Ishikawa (cell line): ENCODE data around the gene NCK2.

ENCODE experiments used
- CEBPB ChIP-seq: IDR thresholded peaks from 2 replicates; pipeline ENCODE4 v1.6.1; 2012
- CREB1 ChIP-seq: IDR thresholded peaks from 2 replicates; pipeline ENCODE4 v1.6.1; 2012; ENCODE audit warnings: low read depth
- EP300 ChIP-seq: IDR thresholded peaks from 2 replicates; pipeline ENCODE4 v1.6.1; 2012; ENCODE audit warnings: borderline replicate concordance
- MAX ChIP-seq: IDR thresholded peaks from 2 replicates; pipeline ENCODE4 v1.6.1; 2012
- NFIC ChIP-seq: IDR thresholded peaks from 2 replicates; pipeline ENCODE4 v1.6.1; 2012
- RAD21 ChIP-seq: IDR thresholded peaks from 2 replicates; pipeline ENCODE4 v1.6.1; 2012; ENCODE audit warnings: low read depth
- REST ChIP-seq: IDR thresholded peaks from 2 replicates; pipeline ENCODE4 v1.6.1; 2012; ENCODE audit warnings: low read depth, mild to moderate bottlenecking
- TAF1 ChIP-seq: IDR thresholded peaks from 2 replicates; pipeline ENCODE4 v1.6.1; 2012; ENCODE audit warnings: low read depth, mild to moderate bottlenecking
- TCF12 ChIP-seq: IDR thresholded peaks from 2 replicates; pipeline ENCODE4 v1.6.1; 2012; ENCODE audit warnings: low read depth
- TEAD4 ChIP-seq: IDR thresholded peaks from 2 replicates; pipeline ENCODE4 v1.6.1; 2012
- USF1 ChIP-seq: IDR thresholded peaks from 2 replicates; pipeline ENCODE4 v1.6.1; 2012
- YY1 ChIP-seq: IDR thresholded peaks from 2 replicates; pipeline ENCODE4 v1.6.1; 2012; ENCODE audit warnings: low read depth
- ZBTB7A ChIP-seq: IDR thresholded peaks from 2 replicates; pipeline ENCODE4 v1.6.1; 2012; ENCODE audit warnings: low read depth

GRCh38 chr2:105750735-105751134 lies 6.0 kb downstream of the NCK2 start:
- TF ChIP-seq ZBTB7A (no peak), YY1 (no peak), TAF1 (no peak), CEBPB (no peak), EP300 (no peak), NFIC (no peak), USF1 (no peak), MAX (no peak), TCF12 (no peak), REST (no peak), RAD21 (no peak), TEAD4 (no peak), CREB1 (no peak)
